ENCODE data around the gene SLC16A3. TPM values are rescaled to one million over a fixed set of nuclear protein-coding genes. Genes with fewer than 3 reads are reported as not detected.

Gene SLC16A3
- total RNA-seq, 1 donor from 2014 or later = 8.5 TPM

GRCh38 chr17:82241926-82242697, 13.3 kb downstream of the SLC16A3 start:
- H3K27me3 ChIP-seq (ENCODE audit: low read depth) = no peaks in the 10 kb centered on the region
- H3K9me3 ChIP-seq (replicated peaks) = no peaks in the 10 kb centered on the region
- peak overlapping the region; percentile 34 for H3K4me3 ChIP-seq
- no peak for TF ChIP-seq CTCF (IDR thresholded peaks at IDR 0.05; ENCODE audit: borderline replicate concordance)
- peak overlapping the region; percentile 89 for H3K27ac ChIP-seq (replicated peaks)
- peak; percentile 61 for DNase-seq
- H3K36me3 ChIP-seq = peaks cover 56% of the 10 kb centered on the region
- intact Hi-C loops (cut with micrococcal nuclease) = no loop called here
- H3K4me1 ChIP-seq = peaks cover 90% of the 10 kb centered on the region

GRCh38 chr17:82242698-82242976, 13.8 kb downstream of the SLC16A3 start:
- no peak for DNase-seq

GRCh38 chr17:82242977-82243647, 14.3 kb downstream of the SLC16A3 start:
- Histone ChIP-seq H3K4me3 (no peak overlapping the region), H3K27me3 (ENCODE audit: low read depth) (no peaks in the 10 kb centered on the region), H3K36me3 (peaks cover 57% of the 10 kb centered on the region), H3K4me1 (peaks cover 90% of the 10 kb centered on the region), H3K9me3 (replicated peaks) (no peaks in the 10 kb centered on the region), H3K27ac (replicated peaks) (peak overlapping the region; percentile 89)
- no peak for TF ChIP-seq CTCF (IDR thresholded peaks at IDR 0.05; ENCODE audit: borderline replicate concordance)
- peak; percentile 83 for DNase-seq
- intact Hi-C loops (cut with micrococcal nuclease) = no loop called here

More at GRCh38 chr17:82242698-82242976, 13.8 kb downstream of the SLC16A3 start:
- H3K36me3 ChIP-seq = peaks cover 56% of the 10 kb centered on the region
- no peaks in the 10 kb centered on the region for H3K9me3 ChIP-seq (replicated peaks)
- peak overlapping the region; percentile 34 for H3K4me3 ChIP-seq
- no peaks in the 10 kb centered on the region for H3K27me3 ChIP-seq (ENCODE audit: low read depth)
- intact Hi-C loops (cut with micrococcal nuclease) = no loop called here
- TF ChIP-seq CTCF (IDR thresholded peaks at IDR 0.05; ENCODE audit: borderline replicate concordance) = no peak
- peaks cover 90% of the 10 kb centered on the region for H3K4me1 ChIP-seq
- H3K27ac ChIP-seq (replicated peaks) = peak overlapping the region; percentile 89

- Histone ChIP-seq H3K9me3 (replicated peaks) (no peaks in the 10 kb centered on the region), H3K4me1 (peaks cover 90% of the 10 kb centered on the region), H3K27ac (replicated peaks) (peak overlapping the region; percentile 89), H3K27me3 (ENCODE audit: low read depth) (no peaks in the 10 kb centered on the region), H3K4me3 (no peak overlapping the region), H3K36me3 (peaks cover 64% of the 10 kb centered on the region)
- no peak for TF ChIP-seq CTCF (IDR thresholded peaks at IDR 0.05; ENCODE audit: borderline replicate concordance)
- no peak for DNase-seq
- intact Hi-C loops (cut with micrococcal nuclease) = no loop called here
Measured at GRCh38 chr17:82243648-82244412, 15.0 kb downstream of the SLC16A3 start.

- Histone ChIP-seq H3K36me3 (peaks cover 67% of the 10 kb centered on the region), H3K4me3 (no peak overlapping the region), H3K9me3 (replicated peaks) (no peaks in the 10 kb centered on the region), H3K27me3 (ENCODE audit: low read depth) (no peaks in the 10 kb centered on the region), H3K27ac (replicated peaks) (no peak overlapping the region), H3K4me1 (peaks cover 83% of the 10 kb centered on the region)
- DNase-seq = no peak
- peak; percentile 52 for TF ChIP-seq CTCF (IDR thresholded peaks at IDR 0.05; ENCODE audit: borderline replicate concordance)
- intact Hi-C loops (cut with micrococcal nuclease) = no loop called here
Measured at GRCh38 chr17:82244413-82245133, 15.7 kb downstream of the SLC16A3 start.
